ENCODE measurements around the gene WDR4. TPM values are rescaled to one million over a fixed set of nuclear protein-coding genes. Genes with fewer than 3 reads are reported as not detected.
A peak's percentile ranks its signal among the peaks of the same experiment; 100 is the strongest.

WDR4 gene
- total and polyA plus RNA-seq, 9 of the 15 experiments (the other 6 are each of a cell fraction or from before 2014, with no cell fraction given), result 5.4 to 95.4 (median 32.1) TPM

DNA sequence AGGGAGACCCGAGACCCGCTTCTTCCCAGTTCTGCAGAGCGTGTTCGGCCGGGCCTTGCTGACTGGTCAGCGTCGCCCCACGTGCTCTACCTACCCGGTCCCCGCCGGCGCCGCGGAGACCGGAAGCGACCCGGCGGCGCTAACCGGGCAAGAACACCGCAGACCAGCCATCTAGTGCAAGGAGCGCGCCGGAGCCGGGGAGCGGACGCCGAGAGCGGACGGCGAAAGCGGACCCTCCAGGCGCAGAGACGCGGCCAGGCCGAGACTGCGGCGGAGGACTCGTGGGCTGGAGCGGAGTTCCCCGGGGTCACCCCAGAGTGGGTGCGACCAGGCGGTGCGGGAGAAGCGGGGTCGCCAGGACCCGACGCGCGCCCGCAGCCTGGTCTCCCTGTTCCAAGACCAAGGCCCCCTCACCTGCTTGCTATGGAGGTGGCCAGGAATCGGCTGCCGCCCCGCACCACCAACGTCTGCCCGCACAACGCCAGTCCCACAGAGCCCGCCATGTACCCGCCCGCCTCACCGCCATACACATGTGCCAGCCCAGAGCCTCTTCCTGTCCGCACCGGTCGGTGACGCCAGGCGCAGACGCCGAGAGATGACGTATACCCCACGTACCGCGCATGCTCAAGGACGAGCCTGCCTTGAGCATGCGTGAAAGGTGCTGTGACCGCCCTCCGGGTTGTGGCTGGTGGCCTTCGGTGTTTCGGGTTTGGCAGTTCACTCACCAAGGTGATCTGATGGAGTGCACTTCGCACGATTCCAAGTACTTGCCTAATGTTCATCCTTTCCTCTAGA is at the start of gene WDR4 (continued):
- TF ChIP-seq, protein P1, sequence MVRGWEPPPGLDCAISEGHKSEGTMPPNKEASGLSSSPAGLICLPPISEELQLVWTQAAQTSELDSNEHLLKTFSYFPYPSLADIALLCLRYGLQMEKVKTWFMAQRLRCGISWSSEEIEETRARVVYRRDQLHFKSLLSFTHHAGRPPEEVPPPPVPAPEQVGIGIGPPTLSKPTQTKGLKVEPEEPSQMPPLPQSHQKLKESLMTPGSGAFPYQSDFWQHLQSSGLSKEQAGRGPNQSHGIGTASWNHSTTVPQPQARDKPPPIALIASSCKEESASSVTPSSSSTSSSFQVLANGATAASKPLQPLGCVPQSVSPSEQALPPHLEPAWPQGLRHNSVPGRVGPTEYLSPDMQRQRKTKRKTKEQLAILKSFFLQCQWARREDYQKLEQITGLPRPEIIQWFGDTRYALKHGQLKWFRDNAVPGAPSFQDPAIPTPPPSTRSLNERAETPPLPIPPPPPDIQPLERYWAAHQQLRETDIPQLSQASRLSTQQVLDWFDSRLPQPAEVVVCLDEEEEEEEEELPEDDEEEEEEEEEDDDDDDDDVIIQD (CRISPR knock-in tag; IDR thresholded peaks at IDR 0.05), result no peak
- TF ChIP-seq, protein P2, sequence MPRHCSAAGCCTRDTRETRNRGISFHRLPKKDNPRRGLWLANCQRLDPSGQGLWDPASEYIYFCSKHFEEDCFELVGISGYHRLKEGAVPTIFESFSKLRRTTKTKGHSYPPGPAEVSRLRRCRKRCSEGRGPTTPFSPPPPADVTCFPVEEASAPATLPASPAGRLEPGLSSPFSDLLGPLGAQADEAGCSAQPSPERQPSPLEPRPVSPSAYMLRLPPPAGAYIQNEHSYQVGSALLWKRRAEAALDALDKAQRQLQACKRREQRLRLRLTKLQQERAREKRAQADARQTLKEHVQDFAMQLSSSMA (CRISPR knock-in tag; IDR thresholded peaks at IDR 0.05), result no peak
- TF ChIP-seq PCBP2 (IDR thresholded peaks at IDR 0.05; ENCODE audit: low read depth, low read length, poor library complexity, severe bottlenecking), result peak; percentile 19
- TF ChIP-seq PHF21A (IDR thresholded peaks at IDR 0.05; ENCODE audit: borderline replicate concordance, low read depth), result no peak
- peak; percentile 78; the same call in 1 of the 2 replicates for TF ChIP-seq SRSF1 (IDR thresholded peaks at IDR 0.05; ENCODE audit: low read depth, low read length)
- no peak for TF ChIP-seq MYNN (IDR thresholded peaks at IDR 0.05)
- no peak for TF ChIP-seq MYNN (CRISPR knock-in tag; IDR thresholded peaks at IDR 0.05)
- TF ChIP-seq TGIF2 (CRISPR knock-in tag; IDR thresholded peaks at IDR 0.05), result peak; percentile 85; the same call in 1 of the 2 replicates
- TF ChIP-seq DNMT1 (IDR thresholded peaks at IDR 0.05), result no peak
- no peak for TF ChIP-seq PBX2 (CRISPR knock-in tag; IDR thresholded peaks at IDR 0.05; ENCODE audit: low read depth)
- no peak for TF ChIP-seq PBX2 (tag; conservative IDR thresholded peaks at IDR 0.05; ENCODE audit: low read depth)
- TF ChIP-seq ZFPM2 (CRISPR knock-in tag; IDR thresholded peaks at IDR 0.05), result no peak
- TF ChIP-seq NR3C1 (CRISPR knock-in tag; IDR thresholded peaks at IDR 0.05), result 0 out of 2 replicates have a peak, but pooled peaks have one; percentile 69
- no peak for TF ChIP-seq ZNF121 (CRISPR knock-in tag; conservative IDR thresholded peaks at IDR 0.05)
- TF ChIP-seq RFX7 (CRISPR knock-in tag; IDR thresholded peaks at IDR 0.05), result no peak
- no peak for TF ChIP-seq PTBP1 (IDR thresholded peaks at IDR 0.05; ENCODE audit: low read depth, low read length)
- TF ChIP-seq LEF1 (IDR thresholded peaks at IDR 0.05), result no peak
- no peak for TF ChIP-seq E2F5 (CRISPR knock-in tag; IDR thresholded peaks at IDR 0.05)
- no peak for TF ChIP-seq ERF (CRISPR knock-in tag; IDR thresholded peaks at IDR 0.05)
- TF ChIP-seq ZNF282 (CRISPR knock-in tag; IDR thresholded peaks at IDR 0.05), result peak; percentile 96; the same call in 1 of the 2 replicates
